CD4-positive, alpha-beta T cell treated with Interleukin-4 for 1 hour (primary cell): ENCODE results near the gene AGPAT1.
"Not testable (repeated sequence)": the region's sequence is repeated elsewhere in the genome, so short reads cannot be mapped to it uniquely, and the experiment has no call there.

Experiments used
- DNase-seq, 2 donors: peaks; one replicate each; pipeline ENCODE4 v3.0.0-alpha.2; 2020 to 2022

Gene AGPAT1

DNA sequence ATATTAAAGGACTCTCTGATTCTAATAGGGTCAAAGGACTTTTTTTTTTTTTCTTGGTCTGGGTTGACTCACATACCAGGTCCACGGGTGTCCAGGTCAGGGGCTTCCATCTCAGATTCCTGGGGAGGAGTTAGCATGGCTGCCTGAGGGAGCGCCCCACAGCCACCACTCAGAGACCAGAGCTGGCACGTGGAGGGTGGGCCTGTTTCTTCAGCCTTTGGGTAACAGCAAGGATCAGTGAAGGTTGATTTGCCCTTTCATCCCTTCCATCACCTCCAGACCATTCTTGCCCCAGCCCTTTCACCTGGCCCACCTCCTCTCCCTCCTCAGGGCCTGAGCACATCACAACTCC, 22.4 kb upstream of the AGPAT1 start:
- no peak for DNase-seq

- peak in 1 of 2 donors; percentile 47 for DNase-seq
Observed at GRCh38 chr6:32196682-32197616, 21.1 kb upstream of the AGPAT1 start.

- peak; percentile 76 to 86 for DNase-seq
Observed at GRCh38 chr6:32195902-32196681, 20.2 kb upstream of the AGPAT1 start.

- DNase-seq = peak; percentile 100
Observed at GRCh38 chr6:32195652-32195901, 19.7 kb upstream of the AGPAT1 start.

DNA sequence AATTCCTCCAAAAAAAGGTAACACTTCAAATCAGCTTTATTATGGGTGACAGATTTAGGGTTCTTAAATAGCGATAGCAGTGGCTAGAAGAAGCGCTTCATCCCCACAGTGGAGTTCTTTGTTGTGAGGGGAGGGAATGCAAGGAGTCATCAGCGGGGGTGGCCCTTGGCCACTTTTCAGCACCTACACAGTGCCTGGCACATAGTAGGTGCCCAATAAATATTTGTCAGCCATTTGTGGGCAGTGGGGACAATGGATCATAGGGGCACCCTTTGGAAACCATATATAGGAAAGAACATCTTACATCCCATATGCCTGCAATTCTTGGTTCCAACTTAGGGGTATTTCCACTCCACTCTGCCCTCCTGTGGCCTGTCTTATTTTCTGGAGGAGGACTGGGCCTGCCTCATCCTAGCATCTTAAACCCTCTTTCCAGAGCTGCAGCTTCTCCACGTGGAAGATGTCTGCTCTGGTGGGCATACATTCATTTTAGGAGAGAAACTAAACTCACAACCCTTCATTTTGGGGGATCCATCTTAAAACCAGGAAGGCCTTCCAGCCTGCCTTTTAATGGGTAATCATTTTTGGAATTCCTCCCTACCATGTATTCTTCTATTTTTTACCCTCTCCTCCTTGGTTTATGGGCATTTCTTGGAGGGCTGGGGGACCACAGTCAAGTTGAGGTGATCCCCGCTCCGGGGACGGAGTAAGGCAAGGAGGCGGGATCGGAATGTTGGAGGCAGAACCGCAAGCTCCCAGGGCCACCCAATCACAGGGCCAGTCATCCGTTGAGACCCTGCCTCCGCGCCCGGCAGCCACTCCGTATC, 19.2 kb upstream of the AGPAT1 start:
- DNase-seq = peak; percentile 27 to 54

DNA sequence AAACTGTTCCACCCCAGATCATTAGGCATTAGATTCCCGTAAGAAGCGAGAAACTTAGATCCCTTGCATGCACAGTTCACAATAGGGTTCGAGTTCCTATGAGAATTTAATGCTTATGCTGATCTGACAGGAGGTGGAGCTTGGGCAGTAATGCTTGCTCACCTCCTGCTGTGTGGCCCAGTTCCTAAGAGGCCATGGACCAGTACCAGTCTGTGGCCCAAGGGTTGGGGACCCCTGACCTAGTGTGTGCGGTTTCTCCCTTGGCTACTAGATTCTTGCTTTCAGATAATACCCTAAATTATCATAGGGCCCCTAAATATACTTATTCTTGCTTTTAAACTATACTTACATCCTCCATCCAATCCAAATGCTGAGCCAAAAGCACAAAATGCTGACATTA, 18.5 kb upstream of the AGPAT1 start:
- DNase-seq = no peak

- DNase-seq = not testable (repeated sequence)
Observed at GRCh38 chr6:32193096-32193495, 17.2 kb upstream of the AGPAT1 start.

- peak; percentile 59 to 69 for DNase-seq
Observed at GRCh38 chr6:32192608-32193039, 16.7 kb upstream of the AGPAT1 start, which contains the start of gene GPSM3. Gene GPSM3, minus strand, starts transcription at chr6:32192643. Its CDS starts 130 bp downstream, at chr6:32192513.

GRCh38 chr6:32191696-32192607, 16.1 kb upstream of the AGPAT1 start:
- DNase-seq = peak; percentile 46 to 64

DNA sequence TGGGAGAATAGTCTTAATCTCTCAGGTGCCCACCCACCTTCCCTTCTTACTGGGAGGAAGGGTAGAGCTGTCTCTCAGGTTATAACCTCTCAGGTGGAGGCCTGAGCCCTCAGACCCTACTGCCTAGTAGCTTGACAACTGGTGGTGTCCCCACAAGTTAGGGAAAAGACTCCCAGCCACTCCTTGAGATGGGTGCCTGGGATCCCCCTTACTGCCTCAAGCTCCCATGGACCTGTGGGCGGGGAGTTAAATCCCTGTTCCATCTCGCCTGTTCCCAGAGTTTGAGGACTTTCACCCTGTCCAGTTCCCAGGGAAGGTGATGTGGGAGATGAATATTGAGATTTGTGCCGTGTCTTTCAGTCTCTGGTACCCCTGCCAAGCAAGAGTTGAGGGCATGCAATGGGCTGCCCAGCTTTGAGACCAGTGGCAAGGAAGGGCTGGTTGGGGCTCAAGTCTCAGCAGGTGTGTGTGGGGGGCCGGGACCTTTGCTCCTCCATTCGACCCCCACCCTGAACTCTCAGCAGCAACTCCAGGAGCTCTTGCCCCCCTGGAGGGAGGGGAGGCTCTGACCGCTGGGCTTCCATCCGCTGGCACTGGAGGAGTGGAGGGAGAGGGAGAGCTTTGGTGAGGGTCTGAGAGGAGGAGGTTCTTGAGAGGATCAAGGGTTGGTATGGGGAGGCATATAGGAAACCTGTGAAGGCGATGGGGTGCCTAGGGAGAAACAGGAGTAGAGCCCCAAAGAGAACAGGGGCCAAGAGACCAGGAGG, 15.2 kb upstream of the AGPAT1 start:
- no peak for DNase-seq

GRCh38 chr6:32190054-32190851, 14.4 kb upstream of the AGPAT1 start, which contains the start of gene PBX2:
Gene PBX2, minus strand, starts transcription at chr6:32190202. Its CDS starts 287 bp downstream, at chr6:32189915.
- peak; percentile 93 to 94 for DNase-seq

DNA sequence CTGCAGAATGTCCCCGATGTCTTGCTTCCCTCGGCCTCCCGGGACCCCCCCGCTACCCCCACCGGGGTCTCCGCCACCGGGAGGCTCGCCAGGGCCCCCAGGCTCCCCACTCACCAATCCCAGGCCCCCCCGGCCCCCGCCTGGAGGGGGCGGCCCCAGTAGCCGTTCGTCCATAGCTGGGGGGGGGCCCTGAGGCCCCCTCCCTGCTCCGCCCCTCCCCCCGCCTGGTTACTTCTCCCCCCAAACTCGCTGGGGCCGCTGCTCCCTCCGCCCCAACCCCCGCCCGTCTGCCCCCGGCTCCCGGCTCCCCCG, 13.8 kb upstream of the AGPAT1 start:
- no peak for DNase-seq

DNA sequence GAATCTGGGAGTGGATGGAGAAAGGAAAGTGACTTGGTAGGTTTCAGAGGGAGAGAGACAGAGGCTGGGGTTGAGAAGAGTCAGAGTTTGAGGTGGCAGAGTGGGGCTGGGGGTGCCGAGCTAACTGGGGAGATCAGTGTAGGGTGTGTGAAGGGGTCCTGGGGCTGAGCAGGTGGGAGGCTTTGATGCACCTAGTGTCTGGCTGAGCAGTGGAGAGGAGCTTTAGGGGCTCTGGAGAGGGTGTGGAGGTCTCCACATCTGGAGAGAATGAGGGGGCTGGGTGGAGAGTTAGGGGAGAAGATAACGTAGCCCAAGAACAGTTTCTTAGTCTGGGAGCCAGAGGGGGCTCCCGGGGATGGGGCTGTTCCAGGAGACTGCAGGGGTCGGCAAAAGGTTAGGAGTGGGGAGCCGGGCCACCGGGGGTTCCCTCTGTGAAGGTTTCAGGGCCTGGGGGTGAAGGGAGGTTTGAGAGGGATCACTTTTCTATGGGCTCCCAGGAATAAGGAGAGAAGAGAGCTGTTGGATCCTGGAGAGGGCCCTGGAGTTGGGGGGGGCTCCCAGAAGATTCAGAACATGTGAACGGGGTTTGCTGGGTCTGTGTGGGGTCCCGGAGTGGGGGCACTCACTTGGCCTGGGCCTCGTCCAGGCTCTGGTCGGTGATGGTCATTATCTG, 13.3 kb upstream of the AGPAT1 start:
- no peak for DNase-seq

- no peak for DNase-seq
Observed at GRCh38 chr6:32188381-32189068, 12.6 kb upstream of the AGPAT1 start.

DNA sequence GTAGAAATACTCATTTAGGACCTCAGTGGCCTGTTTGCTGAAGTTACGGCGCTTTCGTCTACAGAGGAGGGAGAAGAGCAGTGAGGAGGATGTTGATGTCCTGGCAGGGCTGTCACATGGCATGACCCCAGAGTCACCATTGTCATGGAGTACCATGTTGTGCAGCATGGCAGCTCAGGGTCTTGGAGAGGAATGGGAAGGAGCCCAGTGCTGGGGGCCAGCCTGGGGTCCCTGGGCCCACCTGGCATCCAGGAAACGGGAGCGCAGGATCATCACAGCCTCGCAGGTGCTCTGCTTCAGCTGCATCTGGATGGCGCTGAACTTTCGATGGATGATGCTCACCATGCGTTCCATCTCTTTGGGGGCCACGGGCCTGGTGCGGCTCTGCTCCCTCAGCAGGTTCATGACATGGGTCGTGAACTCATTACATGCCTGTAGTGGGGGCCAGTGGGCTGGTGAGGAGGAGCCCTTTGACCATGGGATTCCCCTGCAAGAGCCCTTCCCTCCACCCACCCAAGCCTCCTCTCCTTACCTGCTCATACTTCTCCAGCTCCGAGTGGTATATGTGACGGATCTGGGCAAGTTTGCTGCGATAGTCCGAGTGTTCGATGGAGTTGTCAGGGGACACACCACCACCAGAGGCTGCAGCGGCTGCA, 12.0 kb upstream of the AGPAT1 start:
- DNase-seq = not testable (repeated sequence)

DNA sequence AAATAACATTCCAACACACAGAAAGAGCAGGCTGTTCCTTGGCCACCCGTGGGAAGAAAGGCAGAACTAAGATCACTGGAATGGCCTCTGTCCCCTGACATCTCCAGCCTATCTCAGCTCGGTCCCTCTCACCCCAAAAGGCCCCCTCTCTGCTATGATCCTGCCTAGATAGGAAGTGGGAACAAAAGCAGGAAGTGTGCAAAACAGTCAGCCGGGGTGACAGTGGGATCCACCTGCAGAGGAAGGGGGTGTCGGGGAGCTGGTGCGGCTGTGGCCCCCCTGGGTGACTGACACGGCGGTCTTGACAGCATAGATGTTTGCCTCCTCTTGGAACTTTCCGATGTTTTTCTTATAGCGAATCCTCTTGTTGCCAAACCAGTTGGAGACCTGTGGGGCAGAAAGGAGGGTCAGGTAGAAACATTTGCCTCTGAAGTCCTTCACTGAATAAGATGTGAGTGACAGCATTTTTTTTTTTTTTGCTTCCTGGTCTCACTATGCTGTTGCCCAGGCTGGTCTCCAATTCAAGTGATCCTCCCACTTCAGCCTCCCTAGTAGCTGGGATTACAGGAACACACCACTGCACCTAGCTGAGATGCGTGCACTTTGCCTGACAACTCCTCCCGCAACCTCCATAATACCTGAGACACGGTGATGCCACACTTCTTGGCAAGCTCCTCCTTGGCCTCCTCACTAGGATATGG, 11.3 kb upstream of the AGPAT1 start:
- DNase-seq = no peak

GRCh38 chr6:32186151-32186840, 10.4 kb upstream of the AGPAT1 start:
- DNase-seq = not testable (repeated sequence)
